SHP77 treated with DMSO at 0.1 percent for 48 hours (cell line): Measurements from ENCODE around the gene RNH1.

Experiments used
- DNase-seq: peaks from one replicate; lab custom pipeline; 2025; lab: John Stamatoyannopoulos, UW

Gene RNH1

GRCh38 chr11:459511-460220 lies 47.4 kb downstream of the RNH1 start:
- DNase-seq = no peak

GRCh38 chr11:457111-457760 lies 49.8 kb downstream of the RNH1 start:
- no peak for DNase-seq

DNA sequence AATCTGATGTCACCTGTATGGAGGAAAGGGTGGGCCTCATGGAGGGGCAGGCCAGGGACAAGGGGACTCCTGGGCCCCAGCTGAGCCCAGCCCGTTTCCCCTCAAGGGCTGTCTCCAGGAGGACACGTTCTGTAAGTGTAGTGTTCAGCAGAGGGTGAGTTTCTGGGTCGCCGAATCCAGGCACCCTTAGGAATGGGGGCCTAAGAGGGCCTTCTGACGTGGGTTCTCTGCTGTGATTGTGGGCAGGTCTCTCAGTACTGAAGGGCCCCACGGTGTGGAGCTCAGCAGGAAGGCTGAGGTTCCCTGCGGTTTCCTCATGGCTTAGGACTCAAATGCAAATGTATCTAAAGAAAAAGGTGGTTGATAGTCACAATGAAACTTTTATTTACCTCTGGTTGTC lies 50.5 kb downstream of the RNH1 start:
- no peak for DNase-seq

DNA sequence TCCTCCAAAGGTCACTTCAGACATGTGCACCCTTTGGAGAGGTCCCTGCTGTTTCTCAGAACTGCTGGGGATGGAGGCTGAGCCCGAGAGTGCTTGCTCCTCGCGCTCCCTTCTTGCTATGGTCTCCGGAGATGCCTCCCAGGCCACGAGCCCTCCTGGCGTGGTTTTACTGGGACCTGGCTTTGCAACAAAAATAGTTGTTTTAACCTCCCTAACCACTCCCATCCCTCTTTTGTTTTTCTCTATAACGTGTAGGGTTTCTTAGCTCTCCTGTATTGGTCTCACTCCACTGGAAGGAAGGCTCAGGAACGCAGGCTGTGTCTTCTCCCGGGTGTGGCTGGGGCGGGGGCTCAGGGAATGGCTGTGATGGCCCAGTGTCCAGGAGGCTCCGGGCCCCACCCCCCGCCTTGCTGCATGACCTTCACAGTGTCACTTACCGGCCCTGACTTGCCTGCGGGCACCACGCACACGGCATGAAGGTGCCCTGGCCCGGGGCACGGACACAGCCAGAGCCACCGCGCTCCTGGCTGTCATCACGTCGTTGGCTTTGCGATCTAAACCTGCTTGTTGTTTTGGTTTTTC lies 51.4 kb downstream of the RNH1 start:
- DNase-seq = no peak

- DNase-seq = no peak
These were observed 52.1 kb downstream of the RNH1 start for GRCh38 chr11:454801-455565.

DNA sequence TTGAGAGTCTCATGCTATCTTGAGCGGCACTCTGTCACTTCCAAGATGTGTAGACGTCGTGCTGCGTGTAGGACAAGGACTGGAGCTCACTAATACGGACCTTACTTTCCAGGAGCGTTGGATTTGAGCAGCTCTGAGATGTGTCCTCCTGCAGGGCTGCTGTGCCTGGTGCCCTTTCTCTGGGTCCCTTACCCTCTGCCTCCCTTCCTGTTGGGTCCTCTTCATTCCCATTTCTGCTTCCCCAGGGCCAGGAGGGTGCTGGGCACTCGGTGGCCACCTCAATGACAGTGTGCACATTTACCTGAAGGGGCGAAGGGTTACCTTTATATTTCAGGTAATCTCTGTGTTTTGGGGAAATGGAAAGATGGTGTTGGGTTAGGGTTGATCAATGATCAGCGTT lies 53.0 kb downstream of the RNH1 start:
- DNase-seq = no peak

DNA sequence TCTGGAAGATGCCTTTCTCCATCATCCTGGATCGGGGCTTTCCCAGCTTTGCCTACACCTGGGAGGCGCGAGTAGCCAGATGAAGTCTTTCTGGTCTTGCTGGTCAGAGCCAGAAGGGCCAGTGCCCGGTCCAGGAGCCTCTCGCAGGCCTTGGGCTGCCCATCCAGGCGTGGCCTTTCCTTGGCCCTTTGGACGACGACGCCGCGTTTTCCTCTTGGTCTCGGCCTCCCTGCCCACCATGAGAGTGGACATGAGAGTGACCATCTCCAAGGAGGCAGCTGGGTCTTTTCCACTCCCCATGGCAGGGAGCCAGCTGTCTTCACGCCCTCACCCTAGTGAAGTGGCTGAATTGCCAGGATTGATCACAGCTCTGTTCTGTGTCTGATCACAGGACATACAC lies 53.5 kb downstream of the RNH1 start:
- DNase-seq = no peak

DNA sequence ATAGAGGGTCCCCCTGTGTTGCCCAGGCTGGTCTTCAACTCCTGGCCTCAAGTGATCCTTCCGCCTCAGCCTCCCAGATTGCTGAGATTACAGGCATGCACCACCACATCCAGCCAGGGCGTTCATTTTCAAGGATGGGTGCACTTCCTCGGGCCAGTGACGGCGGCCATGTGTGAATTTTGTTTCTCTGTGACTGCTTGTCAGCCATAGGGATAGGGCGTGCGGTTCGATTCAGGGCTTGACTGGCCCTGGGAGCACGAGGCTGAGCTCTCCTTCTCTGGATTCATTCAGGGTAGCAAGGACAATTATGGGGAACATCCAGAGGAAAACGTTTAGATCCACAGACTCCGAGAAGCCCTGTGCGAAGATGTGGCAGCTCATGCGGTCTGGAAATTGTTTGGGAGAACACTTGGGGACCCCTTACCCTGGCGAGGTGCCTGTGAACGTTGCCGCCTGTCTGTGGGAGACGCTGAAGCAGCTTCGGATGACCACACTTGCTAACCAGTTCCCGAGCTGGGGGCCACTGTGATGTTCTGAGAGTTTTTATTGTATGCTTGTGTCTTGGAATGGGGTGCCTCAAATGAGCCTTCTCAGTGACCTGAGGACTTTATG lies 54.0 kb downstream of the RNH1 start:
- DNase-seq = no peak

- no peak for DNase-seq
These were observed 54.8 kb downstream of the RNH1 start for GRCh38 chr11:452203-452744.

GRCh38 chr11:451738-452137 lies 55.3 kb downstream of the RNH1 start:
- DNase-seq = no peak

DNA sequence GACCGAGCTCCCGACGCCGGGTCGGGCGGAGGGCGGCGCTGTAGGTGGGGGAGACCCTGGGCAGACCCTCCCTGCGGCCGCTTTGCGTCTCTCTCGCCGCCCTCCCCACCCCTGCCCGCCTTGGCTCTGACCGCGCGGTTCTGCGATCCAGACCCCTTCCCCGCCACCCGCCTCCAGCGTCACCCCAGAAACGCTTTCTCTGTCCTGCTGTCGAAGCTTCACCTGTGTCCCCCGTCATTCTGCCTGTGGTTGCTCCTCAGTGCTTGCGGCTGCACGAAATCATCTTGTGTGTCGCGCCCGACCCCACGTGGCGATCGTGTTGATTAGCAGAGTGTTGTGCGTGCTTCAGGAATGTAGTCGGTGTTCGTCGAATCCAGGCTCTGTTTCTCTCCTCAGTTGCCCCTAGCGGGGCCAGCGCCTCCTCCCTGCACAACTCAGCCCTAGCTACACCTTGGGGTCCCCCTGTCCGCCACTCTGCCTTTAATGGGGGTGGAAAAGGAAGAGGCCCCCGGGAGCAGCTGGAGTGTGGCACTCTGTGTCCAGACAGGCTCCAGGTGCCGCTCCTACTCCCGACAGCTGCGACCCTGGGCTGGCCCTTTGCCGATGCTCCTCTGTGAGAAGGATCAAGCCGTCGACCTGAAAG lies 56.1 kb downstream of the RNH1 start:
- no peak for DNase-seq

- DNase-seq = peak; percentile 32
These were observed 56.9 kb downstream of the RNH1 start, which contains the start of gene PTDSS2 for GRCh38 chr11:449889-450808. Gene PTDSS2, plus strand, starts transcription at chr11:450279. Its CDS starts 177 bp downstream, at chr11:450456.

GRCh38 chr11:447923-448731 lies 58.9 kb downstream of the RNH1 start:
- peak; percentile 84 for DNase-seq

DNA sequence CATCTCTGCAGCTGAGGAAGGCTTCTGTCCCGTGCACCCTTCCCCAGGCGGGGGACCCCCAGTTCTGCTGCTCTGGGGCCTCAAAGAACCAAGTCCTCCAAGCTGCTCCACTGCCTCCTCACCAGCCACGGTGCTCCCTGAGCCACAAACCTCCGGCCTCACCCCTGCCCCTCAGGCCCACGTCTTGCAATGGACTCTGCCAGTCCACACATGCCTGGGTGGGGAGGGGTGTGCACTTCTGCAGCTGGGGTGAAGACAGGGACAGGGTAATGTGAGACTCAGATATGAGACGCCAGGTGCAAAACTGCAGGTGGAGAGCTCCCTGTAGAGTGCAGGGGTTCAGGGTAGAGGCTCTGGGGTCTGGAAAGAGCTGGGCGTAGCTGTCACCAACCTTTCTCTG lies 60.2 kb downstream of the RNH1 start:
- DNase-seq = no peak

DNA sequence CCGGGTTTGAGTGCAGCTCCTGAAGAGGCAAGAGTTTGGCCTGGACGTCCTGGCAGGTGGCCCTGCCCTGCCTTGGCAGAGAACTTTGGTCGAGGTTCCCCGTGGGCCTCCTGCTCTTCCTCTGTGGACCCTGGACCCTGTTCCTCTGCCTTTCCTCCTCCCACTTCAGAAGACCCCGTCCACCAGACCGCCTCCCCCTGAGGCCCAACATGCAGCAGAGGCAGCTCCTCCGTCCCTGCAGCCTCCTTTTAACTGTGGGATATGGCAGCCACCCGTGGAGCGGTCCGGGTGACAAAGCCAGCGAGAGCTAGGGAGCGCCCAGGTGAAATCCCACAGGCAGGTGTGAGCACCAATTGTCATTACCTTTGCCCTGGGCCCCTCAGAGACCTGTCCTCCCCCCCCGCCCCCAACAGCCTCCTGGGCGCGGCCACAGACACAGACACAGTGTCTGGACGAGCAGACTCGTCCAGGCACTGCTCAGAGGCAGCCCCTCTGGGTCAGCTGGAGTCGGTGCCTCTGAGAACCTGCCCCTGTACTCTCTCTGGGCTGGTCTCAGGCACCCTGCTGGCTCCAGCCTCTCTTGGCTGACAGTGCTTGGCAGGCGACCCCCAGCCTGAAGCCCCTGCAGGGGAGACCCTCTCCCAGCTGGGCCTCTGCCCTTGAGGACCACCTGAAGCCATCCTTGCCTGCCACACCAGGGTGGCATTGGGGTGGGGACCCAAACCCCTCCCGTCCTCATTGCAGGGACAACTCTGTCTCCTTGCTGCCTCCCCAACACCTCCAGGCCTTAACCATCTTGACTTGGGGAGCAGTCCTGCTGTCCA lies 61.1 kb downstream of the RNH1 start:
- DNase-seq = no peak
